HL-60 (cell line): ENCODE measurements around the gene MTFR1L.

ENCODE experiments used
- DNase-seq, 2 experiments: peaks; one replicate each; pipeline ENCODE4 v3.0.0-alpha.2; 2010 to 2020; ENCODE audit warnings: low read depth in 1 of 2, low spot score in 1 of 2
- H3K27ac ChIP-seq: fragments of 250-450 bp; sonication (Bioruptor Pico); replicated peaks from 2 replicates; pipeline ENCODE4 v1.5.1; 2020; ENCODE audit warnings: mild to moderate bottlenecking, moderate library complexity
- H3K27me3 ChIP-seq: fragments of 250-450 bp; sonication (Bioruptor Pico); 2 replicates; pipeline ENCODE4 v1.5.1; 2021; ENCODE audit warnings: mild to moderate bottlenecking, moderate library complexity; ENCODE audit not compliant: insufficient read depth, poor library complexity, severe bottlenecking
- H3K4me3 ChIP-seq: replicated peaks from 2 replicates; pipeline ENCODE4 v1.5.1; 2011; ENCODE audit warnings: mild to moderate bottlenecking, control low read depth, low read length; ENCODE audit not compliant: insufficient read depth
- CTCF ChIP-seq: IDR thresholded peaks from one replicate; pipeline ENCODE4 v1.5.1; 2011; ENCODE audit warnings: low read length, control low read depth, inconsistent platforms; ENCODE audit not compliant: insufficient read depth
- GABPA ChIP-seq: IDR thresholded peaks from 2 replicates; pipeline ENCODE4 v1.6.1; 2012; ENCODE audit warnings: low read depth
- POLR2AphosphoS5 ChIP-seq: IDR thresholded peaks from 2 replicates; pipeline ENCODE4 v1.6.1; 2012; ENCODE audit warnings: low read depth
- REST ChIP-seq: IDR thresholded peaks from 2 replicates; pipeline ENCODE4 v1.6.1; 2012; ENCODE audit warnings: low read depth; ENCODE audit not compliant: insufficient replicate concordance
- SPI1 ChIP-seq: IDR thresholded peaks from 2 replicates; pipeline ENCODE4 v1.6.1; 2012; ENCODE audit warnings: low read depth, mild to moderate bottlenecking, borderline replicate concordance

Gene MTFR1L

GRCh38 chr1:25825605-25826004 is 5.9 kb downstream of the MTFR1L start:
- DNase-seq = no peak
- no peak for TF ChIP-seq POLR2AphosphoS5
- TF ChIP-seq REST = no peak
- TF ChIP-seq CTCF = no peak
- no peak for TF ChIP-seq GABPA
- no peak for TF ChIP-seq SPI1
- no peak overlapping the region for H3K4me3 ChIP-seq
- no peaks in the 10 kb centered on the region for H3K27me3 ChIP-seq
- no peak overlapping the region for H3K27ac ChIP-seq

- H3K4me3 ChIP-seq = no peak overlapping the region
- no peak for DNase-seq
- no peaks in the 10 kb centered on the region for H3K27me3 ChIP-seq
- no peak for TF ChIP-seq REST
- TF ChIP-seq CTCF = no peak
- no peak for TF ChIP-seq POLR2AphosphoS5
- no peak for TF ChIP-seq SPI1
- TF ChIP-seq GABPA = no peak
- H3K27ac ChIP-seq = no peak overlapping the region
These were observed 6.8 kb downstream of the MTFR1L start for GRCh38 chr1:25826571-25826970.

GRCh38 chr1:25828491-25828890 is 8.7 kb downstream of the MTFR1L start:
- DNase-seq = no peak
- no peaks in the 10 kb centered on the region for H3K27me3 ChIP-seq
- TF ChIP-seq SPI1 = no peak
- TF ChIP-seq GABPA = no peak
- no peak for TF ChIP-seq CTCF
- H3K4me3 ChIP-seq = no peak overlapping the region
- no peak overlapping the region for H3K27ac ChIP-seq

GRCh38 chr1:25829046-25829445 is 9.3 kb downstream of the MTFR1L start:
- Histone ChIP-seq H3K4me3 (no peak overlapping the region), H3K27ac (no peak overlapping the region), H3K27me3 (no peaks in the 10 kb centered on the region)
- DNase-seq = no peak
- TF ChIP-seq SPI1 (no peak), CTCF (no peak), POLR2AphosphoS5 (no peak), GABPA (no peak), REST (no peak)
